ENCODE data around the gene OR13J1. TPM values are rescaled to one million over a fixed set of nuclear protein-coding genes. Genes with fewer than 3 reads are reported as not detected.

The OR13J1 gene
- total RNA-seq, 2 experiments from 2014 or later = not detected

Other genes starting within 250 kb of the OR13J1 start
- gene SIT1, start 219.5 kb downstream of the OR13J1 start, total RNA-seq = 10 to 100 TPM; 62.0 to 63.7 TPM
- 1,000 to 10,000 TPM; 9,117 to 9,295 TPM for gene RMRP, start 212.4 kb downstream of the OR13J1 start, total RNA-seq
- gene CCDC107, start 212.1 kb downstream of the OR13J1 start, total RNA-seq = 10 to 100 TPM; 17.1 to 18.3 TPM
- gene ARHGEF39, start 205.2 kb downstream of the OR13J1 start, total RNA-seq = 10 to 100 TPM; 12.6 to 13.7 TPM
- 1 to 10 TPM; 5.5 to 6.2 TPM for gene CA9, start 196.5 kb downstream of the OR13J1 start, total RNA-seq
- 1 to 10 TPM; 3.7 to 3.9 TPM for gene TPM2, start 180.5 kb downstream of the OR13J1 start, total RNA-seq
- 100 to 1,000 TPM; 233 to 235 TPM for gene TLN1, start 138.2 kb downstream of the OR13J1 start, total RNA-seq
- 10 to 100 TPM; 32.0 to 33.4 TPM for gene CREB3, start 137.7 kb downstream of the OR13J1 start, total RNA-seq
- 10 to 100 TPM; 38.7 to 40.1 TPM for gene GBA2, start 121.2 kb downstream of the OR13J1 start, total RNA-seq
- 10 to 100 TPM; 17.1 to 17.3 TPM for gene RGP1, start 121.1 kb downstream of the OR13J1 start, total RNA-seq
- gene MSMP, start 116.1 kb downstream of the OR13J1 start, total RNA-seq = under 1 TPM in 1 of 2 experiments, not detected in 1; 0.65 TPM
- gene NPR2, start 78.8 kb downstream of the OR13J1 start, total RNA-seq = 1 to 10 TPM; 9.7 TPM
- 1 to 10 TPM; 1.0 to 1.2 TPM for gene SPAG8, start 58.1 kb downstream of the OR13J1 start, total RNA-seq
- 10 to 100 TPM; 67.7 to 70.8 TPM for gene HINT2, start 55.4 kb downstream of the OR13J1 start, total RNA-seq
- gene FAM221B, start 41.7 kb downstream of the OR13J1 start, total RNA-seq = not detected
- 1 to 10 TPM; 2.2 to 2.4 TPM for gene TMEM8B, start 41.2 kb downstream of the OR13J1 start, total RNA-seq
- not detected for gene HRCT1, start 35.8 kb upstream of the OR13J1 start, total RNA-seq
- gene SPAAR, start 39.1 kb upstream of the OR13J1 start, total RNA-seq = not detected
- gene OR2S2, start 87.8 kb upstream of the OR13J1 start, total RNA-seq = not detected
- gene RECK, start 166.5 kb upstream of the OR13J1 start, total RNA-seq = 1 to 10 TPM; 4.2 to 4.4 TPM